Vagina (tissue), 2 donors: ENCODE measurements around the gene CDAN1. TPM values are rescaled to one million over a fixed set of nuclear protein-coding genes. Genes with fewer than 3 reads are reported as not detected.

Experiments used
- DNase-seq, 2 donors: peaks; one replicate each; pipeline ENCODE4 v3.0.0-alpha.2; 2017; ENCODE audit errors: extremely low spot score in 2 of 2
- H3K27ac ChIP-seq: fragments of 200-600 bp; sonication (generic); one replicate; pipeline ENCODE4 v1.5.1; 2019
- H3K27me3 ChIP-seq: fragments of 200-600 bp; sonication (generic); one replicate; pipeline ENCODE4 v1.5.1; 2019
- H3K36me3 ChIP-seq, 2 donors: fragments of 200-600 bp; sonication (generic); one replicate each; pipeline ENCODE4 v1.5.1; 2017 to 2019
- H3K4me1 ChIP-seq: fragments of 200-600 bp; sonication (generic); one replicate; pipeline ENCODE4 v1.5.1; 2019
- H3K4me3 ChIP-seq, 2 donors: fragments of 200-600 bp; sonication (generic); 1 replicate in 1 of 2; 2 replicates in 1 of 2; pipeline ENCODE4 v1.5.1; 2016 to 2019
- H3K9me3 ChIP-seq: fragments of 200-600 bp; sonication (generic); one replicate; pipeline ENCODE4 v1.5.1; 2019
- POLR2A ChIP-seq, 2 donors: fragments of 450-650 bp; IDR thresholded peaks; one replicate each; pipeline ENCODE4 v1.6.1; 2017; ENCODE audit warnings: antibody characterized with exemption in 2 of 2, mild to moderate bottlenecking in 2 of 2, moderate library complexity in 2 of 2
- POLR2AphosphoS5 ChIP-seq, 2 donors: sonication (generic); formaldehyde crosslinking; IDR thresholded peaks; one replicate each; pipeline ENCODE4 v1.9.0; 2017; ENCODE audit warnings: antibody characterized with exemption in 2 of 2, mild to moderate bottlenecking in 2 of 2, low read depth in 1 of 2; ENCODE audit not compliant: insufficient read depth in 1 of 2
- intact Hi-C: fragments of 100-400 bp; cut with DNase I; formaldehyde crosslinking; loops from one replicate; pipeline ENCODE4 v1.15.1; 2023
- total RNA-seq: library from RNA; depleted of rRNA; stranded (reverse); fragments of >200 nt; gene quantifications from one replicate; pipeline ENCODE4 v1.2.3, GENCODE V29; 2016
- TF ChIP-seq, protein P1 (sequence below), 3 experiments: fragments of 450-650 bp in 2 of 3; fragments of 200-600 bp in 1 of 3; sonication (generic) in 1 of 3; IDR thresholded peaks; one replicate each; pipeline ENCODE4 v1.5.1; 2017 to 2019; ENCODE audit warnings: antibody characterized with exemption in 3 of 3, mild to moderate bottlenecking in 2 of 3, moderate library complexity in 2 of 3

Gene CDAN1
- total RNA-seq, 1 donor from 2014 or later: 10.3 TPM

DNA sequence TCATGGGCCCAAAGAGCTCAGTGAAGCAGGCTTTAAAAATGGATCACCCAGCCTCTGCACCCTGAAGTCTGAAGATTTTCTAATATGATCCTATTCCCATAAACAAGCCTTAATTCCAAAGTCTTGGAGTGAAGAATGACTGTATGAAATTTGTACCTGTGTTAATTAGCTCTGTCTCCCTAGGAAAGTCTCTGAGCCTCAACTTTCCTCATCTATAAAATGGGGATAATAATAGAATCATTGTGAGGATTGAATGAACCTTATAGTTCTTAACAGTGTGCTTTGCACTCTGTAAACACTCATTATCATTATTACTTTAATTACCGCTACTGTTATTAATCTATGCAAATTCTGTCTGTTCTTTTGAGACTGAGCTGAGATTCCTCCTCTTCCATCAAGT is 61.9 kb downstream of the CDAN1 start:
- no peaks in the 10 kb centered on the region for H3K9me3 ChIP-seq
- no peak overlapping the region for H3K4me3 ChIP-seq
- TF ChIP-seq POLR2AphosphoS5 (IDR thresholded peaks at IDR 0.05; ENCODE audit: insufficient read depth in 1 of 2, low read depth in 1 of 2): no peak
- TF ChIP-seq, protein P1, sequence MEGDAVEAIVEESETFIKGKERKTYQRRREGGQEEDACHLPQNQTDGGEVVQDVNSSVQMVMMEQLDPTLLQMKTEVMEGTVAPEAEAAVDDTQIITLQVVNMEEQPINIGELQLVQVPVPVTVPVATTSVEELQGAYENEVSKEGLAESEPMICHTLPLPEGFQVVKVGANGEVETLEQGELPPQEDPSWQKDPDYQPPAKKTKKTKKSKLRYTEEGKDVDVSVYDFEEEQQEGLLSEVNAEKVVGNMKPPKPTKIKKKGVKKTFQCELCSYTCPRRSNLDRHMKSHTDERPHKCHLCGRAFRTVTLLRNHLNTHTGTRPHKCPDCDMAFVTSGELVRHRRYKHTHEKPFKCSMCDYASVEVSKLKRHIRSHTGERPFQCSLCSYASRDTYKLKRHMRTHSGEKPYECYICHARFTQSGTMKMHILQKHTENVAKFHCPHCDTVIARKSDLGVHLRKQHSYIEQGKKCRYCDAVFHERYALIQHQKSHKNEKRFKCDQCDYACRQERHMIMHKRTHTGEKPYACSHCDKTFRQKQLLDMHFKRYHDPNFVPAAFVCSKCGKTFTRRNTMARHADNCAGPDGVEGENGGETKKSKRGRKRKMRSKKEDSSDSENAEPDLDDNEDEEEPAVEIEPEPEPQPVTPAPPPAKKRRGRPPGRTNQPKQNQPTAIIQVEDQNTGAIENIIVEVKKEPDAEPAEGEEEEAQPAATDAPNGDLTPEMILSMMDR (IDR thresholded peaks at IDR 0.05): no peak
- TF ChIP-seq POLR2A (IDR thresholded peaks at IDR 0.05): no peak
- no peak overlapping the region for H3K27ac ChIP-seq
- DNase-seq: no peak
- H3K4me1 ChIP-seq: no peaks in the 10 kb centered on the region
- H3K36me3 ChIP-seq: peaks cover 0 to 32% of the 10 kb centered on the region in 2 donors
- no peaks in the 10 kb centered on the region for H3K27me3 ChIP-seq
- intact Hi-C loops: no loop called here

- intact Hi-C loops: no loop called here
- H3K36me3 ChIP-seq: peaks cover 0 to 32% of the 10 kb centered on the region in 2 donors
Observed at GRCh38 chr15:42674472-42674871, 62.5 kb downstream of the CDAN1 start.

More at GRCh38 chr15:42674472-42674871, 62.5 kb downstream of the CDAN1 start:
- Histone ChIP-seq H3K4me1 (no peaks in the 10 kb centered on the region), H3K4me3 (no peak overlapping the region), H3K27ac (no peak overlapping the region), H3K27me3 (no peaks in the 10 kb centered on the region), H3K9me3 (no peaks in the 10 kb centered on the region)
- no peak for DNase-seq
- TF ChIP-seq POLR2AphosphoS5 (IDR thresholded peaks at IDR 0.05; ENCODE audit: insufficient read depth in 1 of 2, low read depth in 1 of 2) (no peak), POLR2A (IDR thresholded peaks at IDR 0.05) (no peak)
- TF ChIP-seq, protein P1 (IDR thresholded peaks at IDR 0.05): no peak

Other genes starting within 250 kb of the CDAN1 start
- gene ZNF106, start 246.0 kb downstream of the CDAN1 start, total RNA-seq: 38.1 TPM
- gene SNAP23, start 241.5 kb downstream of the CDAN1 start, total RNA-seq: 60.9 TPM
- 25.3 TPM for gene LRRC57, start 188.3 kb downstream of the CDAN1 start, total RNA-seq
- 25.8 TPM for gene HAUS2, start 188.3 kb downstream of the CDAN1 start, total RNA-seq
- gene STARD9, start 161.5 kb downstream of the CDAN1 start, total RNA-seq: 35.1 TPM
- gene TTBK2, start 183.7 kb upstream of the CDAN1 start, total RNA-seq: 8.8 TPM